ENCODE measurements around the gene ASGR1. TPM values are rescaled to one million over a fixed set of nuclear protein-coding genes. Genes with fewer than 3 reads are reported as not detected.
A peak's percentile ranks its signal among the peaks of the same experiment; 100 is the strongest.

Gene ASGR1
- 0.90 TPM for total RNA-seq
- 3.3 TPM for polyA plus RNA-seq
- long read RNA-seq, donor 1: 0 reads
- long read RNA-seq, donor 2: 0 reads
- long read RNA-seq, donor 3: 0 reads
- long read RNA-seq, donor 4: 0 reads
- long read RNA-seq, donor 5, partial matches to known transcripts: 0 of 1 reads
- long read RNA-seq, donor 5, other reads (novel, unspliced or antisense): 0 of 1 reads
- long read RNA-seq, donor 6: 0 reads
- long read RNA-seq, donor 7: 0 reads
- long read RNA-seq, donor 8: 0 reads
- long read RNA-seq, donor 9: 0 reads
- long read RNA-seq, donor 10: 0 reads

- H3K36me3 ChIP-seq (ENCODE audit: control insufficient read depth in 2 of 2, insufficient read depth in 2 of 2, low read length in 1 of 2): no peaks in the 10 kb centered on the region
- peaks cover 6 to 15% of the 10 kb centered on the region in 2 donors for H3K4me1 ChIP-seq (ENCODE audit: control insufficient read depth in 2 of 2, insufficient read depth in 2 of 2, low read length in 2 of 2)
- H3K9me3 ChIP-seq (ENCODE audit: control insufficient read depth in 2 of 2, insufficient read depth in 1 of 2, low read length in 1 of 2): peaks cover 1 to 5% of the 10 kb centered on the region in 2 donors
- H3K27ac ChIP-seq (ENCODE audit: low read depth in 1 of 2, low read length in 1 of 2): no peak within 1 kb of the TSS
- no peak within 1 kb of the TSS for H3K4me3 ChIP-seq (ENCODE audit: low read length in 2 of 2)
- H3K27me3 ChIP-seq (ENCODE audit: control insufficient read depth in 2 of 2, insufficient read depth in 1 of 2, low read length in 1 of 2): peaks cover 4 to 53% of the 10 kb centered on the region in 2 donors
- DNase-seq (ENCODE audit: low read depth in 6 of 9, low spot score in 9 of 9): no peak
- WGBS: 87% methylated on average over 20 of the region's 20 CpGs
Observed at GRCh38 chr17:7179317-7180254, at the start of gene ASGR1. Gene ASGR1 (minus strand): TSS chr17:7179370. CDS start chr17:7178563, 807 bp downstream.

DNA sequence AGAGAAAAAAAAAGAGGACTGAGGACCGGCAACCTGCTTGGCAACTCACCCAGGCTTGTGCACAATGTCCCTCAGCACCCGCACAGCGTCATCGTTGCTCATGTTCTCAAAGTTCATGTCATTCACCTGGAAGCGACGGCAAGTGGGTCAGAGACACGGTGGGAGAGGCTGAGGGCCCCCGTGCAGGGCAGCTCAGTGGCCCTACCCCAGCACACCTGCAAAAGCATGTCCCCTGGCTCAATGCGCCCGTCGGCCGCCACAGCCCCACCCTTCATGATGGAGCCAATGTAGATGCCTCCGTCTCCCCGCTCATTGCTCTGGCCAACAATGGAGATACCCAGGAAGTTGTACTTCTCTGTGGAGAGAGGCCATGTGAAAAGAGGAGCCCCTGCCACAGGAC, 49.8 kb upstream of the ASGR1 start:
- Histone ChIP-seq H3K27me3 (ENCODE audit: control insufficient read depth in 2 of 2, insufficient read depth in 1 of 2, low read length in 1 of 2) (no peaks in the 10 kb centered on the region), H3K4me1 (ENCODE audit: control insufficient read depth in 2 of 2, insufficient read depth in 2 of 2, low read length in 2 of 2) (peaks cover 15 to 16% of the 10 kb centered on the region in 2 donors), H3K4me3 (ENCODE audit: low read length in 2 of 2) (no peak overlapping the region), H3K36me3 (ENCODE audit: control insufficient read depth in 2 of 2, insufficient read depth in 2 of 2, low read length in 1 of 2) (peaks cover 67 to 68% of the 10 kb centered on the region in 2 donors), H3K9me3 (ENCODE audit: control insufficient read depth in 2 of 2, insufficient read depth in 1 of 2, low read length in 1 of 2) (no peaks in the 10 kb centered on the region), H3K27ac (ENCODE audit: low read depth in 1 of 2, low read length in 1 of 2) (no peak overlapping the region)
- WGBS: over 99% methylated on average over 14 of the region's 14 CpGs
- no peak for DNase-seq (ENCODE audit: low read depth in 6 of 9, low spot score in 9 of 9)

- Histone ChIP-seq H3K27me3 (ENCODE audit: control insufficient read depth in 2 of 2, insufficient read depth in 1 of 2, low read length in 1 of 2) (no peaks in the 10 kb centered on the region), H3K36me3 (ENCODE audit: control insufficient read depth in 2 of 2, insufficient read depth in 2 of 2, low read length in 1 of 2) (peaks cover 86 to 87% of the 10 kb centered on the region in 2 donors), H3K4me1 (ENCODE audit: control insufficient read depth in 2 of 2, insufficient read depth in 2 of 2, low read length in 2 of 2) (peaks cover 1 to 3% of the 10 kb centered on the region in 2 donors), H3K27ac (ENCODE audit: low read depth in 1 of 2, low read length in 1 of 2) (peak overlapping the region in 1 of 2 donors; percentile 25), H3K4me3 (ENCODE audit: low read length in 2 of 2) (no peak overlapping the region), H3K9me3 (ENCODE audit: control insufficient read depth in 2 of 2, insufficient read depth in 1 of 2, low read length in 1 of 2) (no peaks in the 10 kb centered on the region)
- 98% methylated on average over 31 of the region's 31 CpGs for WGBS
- no peak for DNase-seq (ENCODE audit: low read depth in 6 of 9, low spot score in 9 of 9)
Observed at GRCh38 chr17:7226721-7227710, 47.8 kb upstream of the ASGR1 start.

DNA sequence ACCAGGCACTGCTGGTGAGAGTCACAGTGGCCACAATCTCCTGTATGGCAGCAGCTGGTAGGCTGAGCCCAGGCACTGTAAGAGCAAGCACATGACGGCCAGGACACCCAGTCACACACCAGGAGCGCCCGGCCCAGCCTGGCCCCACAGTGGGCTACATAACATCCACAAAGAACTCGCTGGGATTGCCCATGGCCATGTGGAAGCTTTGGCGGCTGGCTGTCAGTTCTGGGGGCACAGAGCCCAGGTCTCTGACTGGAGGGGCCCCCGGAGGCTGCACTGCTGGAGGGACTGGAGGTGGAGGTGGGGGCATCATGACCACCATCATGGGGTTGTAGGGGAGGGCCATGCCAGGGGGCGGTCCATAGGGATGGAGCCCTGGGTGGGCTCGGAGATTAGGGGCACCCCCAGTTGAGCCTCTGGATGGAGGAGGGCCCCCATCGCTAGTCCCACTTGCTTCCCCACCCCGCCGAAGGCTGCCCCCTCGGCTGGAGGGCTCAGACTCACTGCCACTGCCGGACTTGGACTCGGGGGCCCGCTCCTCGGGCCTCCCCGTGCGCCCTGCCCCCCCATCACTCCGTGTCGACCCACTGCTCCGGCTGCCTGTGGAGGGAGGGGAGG, 46.7 kb upstream of the ASGR1 start:
- Histone ChIP-seq H3K36me3 (ENCODE audit: control insufficient read depth in 2 of 2, insufficient read depth in 2 of 2, low read length in 1 of 2) (peaks cover 89 to 91% of the 10 kb centered on the region in 2 donors), H3K27me3 (ENCODE audit: control insufficient read depth in 2 of 2, insufficient read depth in 1 of 2, low read length in 1 of 2) (no peaks in the 10 kb centered on the region), H3K9me3 (ENCODE audit: control insufficient read depth in 2 of 2, insufficient read depth in 1 of 2, low read length in 1 of 2) (no peaks in the 10 kb centered on the region), H3K4me3 (ENCODE audit: low read length in 2 of 2) (no peak overlapping the region), H3K27ac (ENCODE audit: low read depth in 1 of 2, low read length in 1 of 2) (no peak overlapping the region), H3K4me1 (ENCODE audit: control insufficient read depth in 2 of 2, insufficient read depth in 2 of 2, low read length in 2 of 2) (peaks cover 2 to 9% of the 10 kb centered on the region in 2 donors)
- DNase-seq (ENCODE audit: low read depth in 6 of 9, low spot score in 9 of 9): no peak
- WGBS: 94% methylated on average over 21 of the region's 21 CpGs

- no peaks in the 10 kb centered on the region for H3K27me3 ChIP-seq (ENCODE audit: control insufficient read depth in 2 of 2, insufficient read depth in 1 of 2, low read length in 1 of 2)
- peaks cover 79 to 80% of the 10 kb centered on the region in 2 donors for H3K36me3 ChIP-seq (ENCODE audit: control insufficient read depth in 2 of 2, insufficient read depth in 2 of 2, low read length in 1 of 2)
- H3K4me1 ChIP-seq (ENCODE audit: control insufficient read depth in 2 of 2, insufficient read depth in 2 of 2, low read length in 2 of 2): peaks cover 8 to 15% of the 10 kb centered on the region in 2 donors
- H3K4me3 ChIP-seq (ENCODE audit: low read length in 2 of 2): no peak overlapping the region
- 93% methylated on average over 15 of the region's 15 CpGs for WGBS
- no peak for DNase-seq (ENCODE audit: low read depth in 6 of 9, low spot score in 9 of 9)
- H3K9me3 ChIP-seq (ENCODE audit: control insufficient read depth in 2 of 2, insufficient read depth in 1 of 2, low read length in 1 of 2): no peaks in the 10 kb centered on the region
- no peak overlapping the region for H3K27ac ChIP-seq (ENCODE audit: low read depth in 1 of 2, low read length in 1 of 2)
Observed at GRCh38 chr17:7224661-7225111, 45.5 kb upstream of the ASGR1 start.

GRCh38 chr17:7224110-7224509, 44.9 kb upstream of the ASGR1 start:
- Histone ChIP-seq H3K27ac (ENCODE audit: low read depth in 1 of 2, low read length in 1 of 2) (no peak overlapping the region), H3K4me1 (ENCODE audit: control insufficient read depth in 2 of 2, insufficient read depth in 2 of 2, low read length in 2 of 2) (peaks cover 12 to 21% of the 10 kb centered on the region in 2 donors), H3K9me3 (ENCODE audit: control insufficient read depth in 2 of 2, insufficient read depth in 1 of 2, low read length in 1 of 2) (no peaks in the 10 kb centered on the region), H3K36me3 (ENCODE audit: control insufficient read depth in 2 of 2, insufficient read depth in 2 of 2, low read length in 1 of 2) (peaks cover 74% of the 10 kb centered on the region in 2 donors), H3K4me3 (ENCODE audit: low read length in 2 of 2) (no peak overlapping the region), H3K27me3 (ENCODE audit: control insufficient read depth in 2 of 2, insufficient read depth in 1 of 2, low read length in 1 of 2) (no peaks in the 10 kb centered on the region)
- DNase-seq (ENCODE audit: low read depth in 6 of 9, low spot score in 9 of 9): no peak
- 96% methylated on average over 10 of the region's 10 CpGs for WGBS

GRCh38 chr17:7223375-7223774, 44.2 kb upstream of the ASGR1 start:
- DNase-seq (ENCODE audit: low read depth in 6 of 9, low spot score in 9 of 9): no peak
- WGBS: 98% methylated on average over 4 of the region's 4 CpGs
- Histone ChIP-seq H3K4me3 (ENCODE audit: low read length in 2 of 2) (no peak overlapping the region), H3K27me3 (ENCODE audit: control insufficient read depth in 2 of 2, insufficient read depth in 1 of 2, low read length in 1 of 2) (no peaks in the 10 kb centered on the region), H3K36me3 (ENCODE audit: control insufficient read depth in 2 of 2, insufficient read depth in 2 of 2, low read length in 1 of 2) (peaks cover 66 to 68% of the 10 kb centered on the region in 2 donors), H3K27ac (ENCODE audit: low read depth in 1 of 2, low read length in 1 of 2) (no peak overlapping the region), H3K9me3 (ENCODE audit: control insufficient read depth in 2 of 2, insufficient read depth in 1 of 2, low read length in 1 of 2) (peaks cover 0 to under 1% of the 10 kb centered on the region in 2 donors), H3K4me1 (ENCODE audit: control insufficient read depth in 2 of 2, insufficient read depth in 2 of 2, low read length in 2 of 2) (peaks cover 19 to 28% of the 10 kb centered on the region in 2 donors)

- Histone ChIP-seq H3K36me3 (ENCODE audit: control insufficient read depth in 2 of 2, insufficient read depth in 2 of 2, low read length in 1 of 2) (peaks cover 62 to 64% of the 10 kb centered on the region in 2 donors), H3K27ac (ENCODE audit: low read depth in 1 of 2, low read length in 1 of 2) (no peak overlapping the region), H3K4me1 (ENCODE audit: control insufficient read depth in 2 of 2, insufficient read depth in 2 of 2, low read length in 2 of 2) (peaks cover 23 to 32% of the 10 kb centered on the region in 2 donors), H3K4me3 (ENCODE audit: low read length in 2 of 2) (no peak overlapping the region), H3K9me3 (ENCODE audit: control insufficient read depth in 2 of 2, insufficient read depth in 1 of 2, low read length in 1 of 2) (peaks cover 0 to 3% of the 10 kb centered on the region in 2 donors), H3K27me3 (ENCODE audit: control insufficient read depth in 2 of 2, insufficient read depth in 1 of 2, low read length in 1 of 2) (no peaks in the 10 kb centered on the region)
- WGBS: 95% methylated on average over 7 of the region's 7 CpGs
- no peak for DNase-seq (ENCODE audit: low read depth in 6 of 9, low spot score in 9 of 9)
Observed at GRCh38 chr17:7222972-7223292, 43.8 kb upstream of the ASGR1 start.
